ENCODE data around the gene PKN3. TPM values are rescaled to one million over a fixed set of nuclear protein-coding genes. Genes with fewer than 3 reads are reported as not detected.

PKN3 gene
- total RNA-seq, 2 donors from 2014 or later = 4.5 to 8.6 TPM

- H3K27me3 ChIP-seq = no peaks in the 10 kb centered on the region
- no peak overlapping the region for H3K27ac ChIP-seq
- no peak for DNase-seq (ENCODE audit: low spot score)
- peaks cover 0 to 12% of the 10 kb centered on the region in 2 donors for H3K4me1 ChIP-seq
- no peaks in the 10 kb centered on the region for H3K9me3 ChIP-seq
- no peak for TF ChIP-seq CTCF (IDR thresholded peaks at IDR 0.05)
- H3K4me3 ChIP-seq = no peak overlapping the region
- peaks cover under 1% of the 10 kb centered on the region for H3K36me3 ChIP-seq
Observed at GRCh38 chr9:128701227-128701854, 962 bp upstream of the PKN3 start.

- no peak for TF ChIP-seq CTCF (IDR thresholded peaks at IDR 0.05)
- no peak for DNase-seq (ENCODE audit: low spot score)
- peak overlapping the region; percentile 78 to 81 for H3K27ac ChIP-seq
- H3K36me3 ChIP-seq = no peaks in the 10 kb centered on the region
- peaks cover 0 to 12% of the 10 kb centered on the region in 2 donors for H3K4me1 ChIP-seq
- no peaks in the 10 kb centered on the region for H3K27me3 ChIP-seq
- H3K4me3 ChIP-seq = peak overlapping the region; percentile 69 to 78
- no peaks in the 10 kb centered on the region for H3K9me3 ChIP-seq
Observed at GRCh38 chr9:128702949-128703615, 779 bp downstream of the PKN3 start.

GRCh38 chr9:128703616-128704355 is 1.5 kb downstream of the PKN3 start:
- peak overlapping the region; percentile 78 to 81 for H3K27ac ChIP-seq
- H3K4me3 ChIP-seq = peak overlapping the region; percentile 69 to 78
- no peaks in the 10 kb centered on the region for H3K36me3 ChIP-seq
- H3K27me3 ChIP-seq = no peaks in the 10 kb centered on the region
- no peak for TF ChIP-seq CTCF (IDR thresholded peaks at IDR 0.05)
- no peaks in the 10 kb centered on the region for H3K9me3 ChIP-seq
- peaks cover 0 to 12% of the 10 kb centered on the region in 2 donors for H3K4me1 ChIP-seq
- DNase-seq (ENCODE audit: low spot score) = peak; percentile 70

- no peak for DNase-seq (ENCODE audit: low spot score)
- Histone ChIP-seq H3K9me3 (no peaks in the 10 kb centered on the region), H3K27me3 (no peaks in the 10 kb centered on the region), H3K4me3 (peak overlapping the region; percentile 7 to 78), H3K36me3 (no peaks in the 10 kb centered on the region), H3K27ac (peak overlapping the region; percentile 78 to 81), H3K4me1 (peaks cover 0 to 12% of the 10 kb centered on the region in 2 donors)
- TF ChIP-seq CTCF (IDR thresholded peaks at IDR 0.05) = no peak
Observed at GRCh38 chr9:128704356-128704670, 2.0 kb downstream of the PKN3 start.

- H3K27me3 ChIP-seq = no peaks in the 10 kb centered on the region
- TF ChIP-seq CTCF (IDR thresholded peaks at IDR 0.05) = no peak
- H3K27ac ChIP-seq = peak overlapping the region; percentile 78 to 81
- H3K9me3 ChIP-seq = no peaks in the 10 kb centered on the region
- no peak for DNase-seq (ENCODE audit: low spot score)
- H3K36me3 ChIP-seq = no peaks in the 10 kb centered on the region
- peaks cover 0 to 12% of the 10 kb centered on the region in 2 donors for H3K4me1 ChIP-seq
- H3K4me3 ChIP-seq = no peak overlapping the region
Observed at GRCh38 chr9:128705051-128705965, 3.0 kb downstream of the PKN3 start.
